Mesodermal cell (in vitro differentiated cells): ENCODE measurements around the gene ATF6.

ENCODE experiments used
- H3K27ac ChIP-seq: 2 replicates; pipeline ENCODE4 v1.7.0; 2013; ENCODE audit warnings: mild to moderate bottlenecking, low read depth, low read length, moderate library complexity; ENCODE audit not compliant: severe bottlenecking
- H3K36me3 ChIP-seq: 2 replicates; pipeline ENCODE4 v1.7.1; 2013; ENCODE audit warnings: mild to moderate bottlenecking, low read length, moderate library complexity; ENCODE audit not compliant: control insufficient read depth, insufficient read depth
- H3K4me1 ChIP-seq: one replicate; pipeline ENCODE4 v1.7.1; 2013; ENCODE audit warnings: mild to moderate bottlenecking, low read length; ENCODE audit not compliant: insufficient read depth, control insufficient read depth, poor library complexity, severe bottlenecking
- H3K4me3 ChIP-seq: 2 replicates; pipeline ENCODE4 v1.7.0; 2013; ENCODE audit warnings: low read length, control low read depth, mild to moderate bottlenecking; ENCODE audit not compliant: insufficient read depth, poor library complexity, severe bottlenecking; ENCODE audit errors: extremely low read depth
- H3K9me3 ChIP-seq: 2 replicates; pipeline ENCODE4 v1.7.1; 2013; ENCODE audit warnings: mild to moderate bottlenecking, low read length, moderate library complexity; ENCODE audit not compliant: control insufficient read depth
- WGBS, 2 experiments: methylation state at CpG; one replicate each; pipeline ENCODE4 v1.1.5; 2013; ENCODE audit warnings: missing lambda C conversion rate in 2 of 2; ENCODE audit not compliant: insufficient coverage in 2 of 2; 5-methylcytosine and 5-hydroxymethylcytosine counted together

The ATF6 gene

DNA sequence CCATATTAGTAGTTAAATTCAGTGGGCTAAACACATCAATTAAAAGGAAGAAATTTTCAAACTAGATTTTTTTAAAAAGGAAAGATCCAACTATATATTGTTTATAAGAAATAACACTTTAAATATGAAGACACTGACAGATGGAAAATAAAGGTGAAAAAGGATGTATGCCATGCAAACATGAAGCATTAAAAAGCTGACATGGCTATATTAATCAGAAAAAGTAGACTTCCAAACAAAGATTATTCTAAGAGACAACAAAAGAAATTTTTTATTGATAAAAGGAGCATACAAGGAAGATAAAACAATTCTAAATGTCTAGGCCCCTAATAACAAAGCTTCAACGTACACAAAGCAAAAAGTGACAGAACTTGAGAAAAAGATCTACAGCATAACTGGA, 92.2 kb downstream of the ATF6 start:
- WGBS, 2 experiments = 83% methylated on average over 1 of the region's 1 CpG; no CpG with 5 or more reads in 1 of the 2 experiments
- H3K36me3 ChIP-seq = peaks cover 16% of the 10 kb centered on the region
- H3K4me3 ChIP-seq = no peak overlapping the region

DNA sequence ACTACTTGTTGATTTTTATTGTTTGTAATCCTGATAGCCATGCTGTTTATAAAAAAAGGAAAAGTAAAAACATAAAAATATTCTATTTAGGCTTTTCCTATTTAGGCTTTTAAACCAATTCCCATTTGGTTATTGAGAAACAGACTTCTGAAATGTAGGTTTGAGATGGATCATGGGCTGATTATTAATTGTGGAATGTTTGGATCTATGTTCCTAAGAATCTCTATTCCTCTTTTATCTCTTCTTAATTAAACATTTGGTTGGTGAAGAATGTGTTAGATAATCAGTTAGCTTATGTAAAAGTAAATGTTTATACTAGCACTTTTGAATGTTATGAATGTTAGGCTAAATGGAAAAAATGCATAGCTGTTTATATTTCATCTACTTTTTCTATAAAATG, 97.4 kb downstream of the ATF6 start:
- H3K9me3 ChIP-seq = no peaks in the 10 kb centered on the region
- H3K4me1 ChIP-seq = no peaks in the 10 kb centered on the region
- H3K27ac ChIP-seq = no peak overlapping the region
- peaks cover 3% of the 10 kb centered on the region for H3K36me3 ChIP-seq
- no peak overlapping the region for H3K4me3 ChIP-seq

More for the DNA sequence above, 92.2 kb downstream of the ATF6 start:
- H3K4me1 ChIP-seq = no peaks in the 10 kb centered on the region
- H3K9me3 ChIP-seq = no peaks in the 10 kb centered on the region
- no peak overlapping the region for H3K27ac ChIP-seq

DNA sequence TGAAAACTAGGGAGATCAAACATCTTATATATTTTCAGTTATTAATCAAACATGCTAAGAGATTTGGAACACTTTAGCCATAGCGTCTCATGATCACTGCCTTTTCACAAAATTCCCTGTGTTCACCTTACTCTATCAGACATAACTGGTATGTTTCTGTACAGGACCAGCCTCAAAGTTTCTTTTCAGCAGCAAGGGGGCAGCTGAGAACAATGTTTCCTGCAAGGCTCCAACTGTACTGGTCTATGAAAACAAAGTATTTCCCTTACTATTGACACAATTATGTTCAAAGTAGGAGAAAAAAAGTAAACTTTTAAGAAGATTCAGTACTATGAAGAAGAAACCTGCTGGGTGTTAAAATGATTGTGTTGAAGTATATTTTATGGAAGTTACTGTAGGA, 98.5 kb downstream of the ATF6 start:
- Histone ChIP-seq H3K4me1 (no peaks in the 10 kb centered on the region), H3K36me3 (peaks cover 3% of the 10 kb centered on the region), H3K27ac (no peak overlapping the region), H3K9me3 (no peaks in the 10 kb centered on the region), H3K4me3 (no peak overlapping the region)
- WGBS, 2 experiments = 83 to 88% methylated on average over 1 of the region's 1 CpG

DNA sequence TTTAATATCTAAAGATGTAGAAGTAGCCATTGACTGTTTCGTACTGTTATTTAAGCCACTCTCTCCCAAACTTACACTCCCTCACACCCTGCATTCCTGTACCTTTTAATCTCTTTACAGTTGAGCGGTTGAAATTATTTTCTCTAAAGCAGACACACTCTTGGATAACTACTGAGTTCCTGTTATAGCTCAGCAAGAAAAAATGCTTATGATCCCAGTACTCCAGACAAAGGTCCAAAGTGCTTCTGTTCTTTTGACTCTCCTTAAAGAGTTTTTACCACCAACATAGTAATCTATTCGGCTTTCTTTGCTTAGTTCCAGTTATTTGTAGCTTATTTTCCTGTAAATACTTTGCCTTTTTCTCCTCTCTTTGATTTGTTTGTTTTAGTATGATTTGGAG, 100.1 kb downstream of the ATF6 start:
- Histone ChIP-seq H3K9me3 (no peaks in the 10 kb centered on the region), H3K4me1 (no peaks in the 10 kb centered on the region), H3K36me3 (peaks cover 3% of the 10 kb centered on the region), H3K27ac (no peak overlapping the region), H3K4me3 (no peak overlapping the region)
- WGBS, 2 experiments = 100% methylated on average over 1 to 2 of the region's 3 CpGs

DNA sequence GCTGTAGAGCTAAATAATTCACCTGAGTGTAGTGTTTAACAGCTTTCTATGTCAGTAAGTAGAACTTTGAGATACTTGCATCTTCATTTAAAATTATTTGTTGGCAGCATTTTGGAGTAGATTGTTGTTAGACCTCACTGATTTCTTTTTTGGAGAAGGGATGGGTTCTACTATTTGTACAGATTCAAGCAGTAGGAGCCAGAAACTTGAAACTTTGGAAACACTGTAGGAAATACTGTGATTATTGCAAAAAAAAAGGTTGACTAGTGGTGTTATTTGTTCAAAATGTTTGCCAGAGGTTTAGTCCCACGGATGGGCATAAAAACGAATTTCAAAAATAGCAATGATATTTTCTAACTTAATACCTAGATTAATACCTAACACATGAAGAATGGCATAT, 102.7 kb downstream of the ATF6 start:
- Histone ChIP-seq H3K27ac (no peak overlapping the region), H3K4me1 (no peaks in the 10 kb centered on the region), H3K36me3 (peaks cover 3% of the 10 kb centered on the region), H3K9me3 (no peaks in the 10 kb centered on the region), H3K4me3 (no peak overlapping the region)
- no CpG with 5 or more reads among the region's 2 CpGs for WGBS, 2 experiments

DNA sequence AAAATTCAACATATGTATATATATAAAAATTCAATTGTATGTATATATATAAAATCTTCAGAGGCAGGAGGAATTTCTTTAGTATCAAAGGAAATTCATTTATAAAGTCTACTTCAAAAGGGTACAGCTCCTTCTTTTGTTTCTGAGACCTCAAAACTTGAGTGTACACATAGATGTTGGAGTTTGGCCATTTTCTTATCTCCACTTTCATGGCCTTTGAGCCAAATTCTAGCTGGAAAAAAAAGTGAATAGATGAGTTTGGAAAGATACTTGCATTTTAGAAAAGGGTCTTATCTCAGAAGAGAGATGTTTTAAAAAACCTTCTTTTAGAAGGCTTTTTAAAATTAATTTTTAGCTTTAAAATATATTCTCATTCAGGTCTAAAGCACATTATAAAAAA, 103.2 kb downstream of the ATF6 start:
- H3K4me3 ChIP-seq = no peak overlapping the region
- H3K27ac ChIP-seq = no peak overlapping the region
- H3K36me3 ChIP-seq = peaks cover 3% of the 10 kb centered on the region
- no peaks in the 10 kb centered on the region for H3K9me3 ChIP-seq
- H3K4me1 ChIP-seq = no peaks in the 10 kb centered on the region

DNA sequence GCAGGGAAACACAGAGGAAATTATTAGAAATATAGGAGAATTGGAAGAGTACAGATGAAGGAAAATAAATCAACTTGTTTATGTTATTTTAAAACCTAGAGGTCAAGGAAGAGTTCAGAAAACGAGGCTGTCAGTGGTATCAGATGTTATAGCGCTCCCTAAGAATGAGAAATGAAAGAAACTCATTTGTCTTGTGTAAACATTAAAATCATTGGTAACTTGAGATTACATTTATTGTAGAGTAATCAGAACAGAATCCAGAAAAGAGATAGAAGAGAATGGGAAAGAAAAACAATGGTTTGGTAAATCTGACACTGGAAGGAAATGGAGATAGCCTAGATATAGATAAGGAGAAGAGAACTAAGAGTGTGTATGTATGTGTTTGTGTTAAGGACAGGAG, 106.4 kb downstream of the ATF6 start:
- Histone ChIP-seq H3K4me1 (no peaks in the 10 kb centered on the region), H3K4me3 (no peak overlapping the region), H3K36me3 (peaks cover 3% of the 10 kb centered on the region), H3K27ac (no peak overlapping the region), H3K9me3 (no peaks in the 10 kb centered on the region)
- no CpG with 5 or more reads among the region's 2 CpGs for WGBS, 2 experiments

DNA sequence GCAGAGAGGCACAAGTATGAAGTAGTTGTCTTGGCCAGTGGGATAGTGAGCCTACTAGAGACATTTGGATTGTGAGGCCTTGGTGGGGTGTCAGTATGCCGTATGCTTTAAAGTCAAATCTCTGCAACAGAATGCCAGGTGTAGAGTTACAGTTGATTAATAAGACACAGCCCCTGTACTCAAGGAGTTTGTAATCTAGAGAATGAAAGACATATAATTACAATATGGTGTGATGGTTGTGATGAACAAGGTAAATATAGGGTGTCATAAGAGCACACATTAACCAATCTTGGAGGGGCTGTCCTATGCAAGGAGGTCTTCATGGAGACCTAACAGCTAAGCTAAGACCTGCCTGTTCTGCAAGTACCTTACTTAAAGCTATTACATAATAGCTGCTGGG, 113.1 kb downstream of the ATF6 start:
- Histone ChIP-seq H3K27ac (no peak overlapping the region), H3K4me3 (no peak overlapping the region), H3K36me3 (no peaks in the 10 kb centered on the region), H3K9me3 (no peaks in the 10 kb centered on the region), H3K4me1 (no peaks in the 10 kb centered on the region)
- 80 to 100% methylated on average over 1 of the region's 1 CpG for WGBS, 2 experiments

DNA sequence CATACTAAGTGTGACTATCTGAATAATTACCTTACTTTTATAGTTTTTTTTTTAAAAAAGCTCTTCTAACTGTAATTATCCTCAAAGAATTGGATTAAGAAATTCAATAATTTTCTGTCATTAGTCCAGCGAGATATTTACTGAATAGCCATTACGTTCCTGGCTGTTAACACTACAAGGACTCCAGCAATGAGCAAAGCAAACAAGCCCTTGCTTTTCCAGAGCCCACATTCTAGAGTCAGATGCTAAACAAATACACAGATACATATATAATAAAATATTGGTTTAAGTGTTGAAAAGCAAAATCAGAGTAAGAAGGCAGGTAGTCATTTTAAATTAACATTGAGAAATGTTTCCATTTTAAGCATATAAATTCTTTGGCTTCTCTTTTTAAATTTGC, 118.4 kb downstream of the ATF6 start:
- 72% methylated on average over 2 of the region's 2 CpGs; no CpG with 5 or more reads in 1 of the 2 experiments for WGBS, 2 experiments
- no peaks in the 10 kb centered on the region for H3K4me1 ChIP-seq
- H3K27ac ChIP-seq = no peak overlapping the region
- H3K36me3 ChIP-seq = no peaks in the 10 kb centered on the region
- no peak overlapping the region for H3K4me3 ChIP-seq
- no peaks in the 10 kb centered on the region for H3K9me3 ChIP-seq

DNA sequence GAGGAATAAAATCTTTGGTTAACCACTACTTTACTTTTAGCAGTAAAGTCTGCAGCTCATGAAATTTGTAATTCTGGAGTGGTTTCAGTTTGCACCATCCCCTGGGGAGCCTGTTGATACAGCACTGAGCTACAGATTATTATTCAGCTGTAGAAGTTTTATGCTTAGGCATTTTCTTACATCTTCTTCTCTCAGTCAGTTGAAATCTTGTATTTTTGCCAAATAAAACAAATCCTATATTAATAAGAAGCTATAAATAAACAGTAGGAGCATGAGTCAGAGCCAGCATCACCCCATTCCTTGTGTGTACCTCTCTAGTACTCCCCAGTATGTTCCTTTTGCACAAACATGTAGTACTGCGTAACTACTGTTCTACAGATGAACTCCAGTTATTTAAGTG, 118.9 kb downstream of the ATF6 start:
- Histone ChIP-seq H3K27ac (no peak overlapping the region), H3K4me1 (no peaks in the 10 kb centered on the region), H3K9me3 (no peaks in the 10 kb centered on the region), H3K4me3 (no peak overlapping the region), H3K36me3 (no peaks in the 10 kb centered on the region)
- no CpG with 5 or more reads among the region's 1 CpG for WGBS, 2 experiments

DNA sequence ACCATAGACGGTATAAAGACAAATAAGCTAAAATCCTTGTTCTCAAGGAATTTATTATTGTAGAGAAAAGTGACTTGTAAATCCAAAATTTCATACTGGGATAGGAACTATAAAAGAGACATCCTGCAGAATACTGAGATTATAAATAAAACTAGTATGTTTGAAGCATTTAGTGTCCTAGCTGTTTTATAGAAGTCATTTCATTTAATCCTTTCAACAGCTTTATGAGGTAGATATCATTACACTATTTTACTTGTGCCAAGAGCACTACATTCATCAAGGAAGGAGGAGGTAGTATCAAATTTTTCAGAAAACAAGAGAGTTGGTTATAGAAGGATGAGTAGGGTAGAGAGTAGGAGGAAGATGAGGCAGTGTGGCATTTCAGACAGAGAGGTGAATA, 119.6 kb downstream of the ATF6 start:
- no peak overlapping the region for H3K4me3 ChIP-seq
- H3K36me3 ChIP-seq = no peaks in the 10 kb centered on the region
- no peak overlapping the region for H3K27ac ChIP-seq
- no peaks in the 10 kb centered on the region for H3K4me1 ChIP-seq
- no peaks in the 10 kb centered on the region for H3K9me3 ChIP-seq
- WGBS, 2 experiments = no CpG with 5 or more reads among the region's 1 CpG

DNA sequence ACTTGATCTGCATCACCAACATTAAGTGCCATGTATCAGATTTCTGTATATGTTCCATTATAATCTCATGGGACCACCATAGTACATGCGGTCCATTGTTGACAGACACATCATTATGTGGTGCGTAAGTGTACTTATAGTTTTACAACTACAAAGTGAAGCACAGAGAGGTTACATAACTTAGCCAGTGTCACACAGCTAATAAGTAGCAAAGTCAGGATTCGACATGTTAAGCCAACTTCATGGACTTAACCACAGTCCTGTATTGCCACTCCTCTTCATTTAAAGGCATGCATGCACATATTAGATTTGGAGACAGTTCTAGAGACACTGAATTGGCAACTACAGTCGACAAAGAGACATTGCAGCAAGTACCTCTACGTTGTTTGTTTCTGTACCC, 120.5 kb downstream of the ATF6 start:
- Histone ChIP-seq H3K9me3 (no peaks in the 10 kb centered on the region), H3K36me3 (peaks cover 3% of the 10 kb centered on the region), H3K4me3 (no peak overlapping the region), H3K27ac (no peak overlapping the region), H3K4me1 (no peaks in the 10 kb centered on the region)
- WGBS, 2 experiments = 85 to 100% methylated on average over 1 to 3 of the region's 5 CpGs
